Brain pericyte (primary cell): ENCODE data around the gene SMIM35.

Experiments used
- DNase-seq: peaks from one replicate; pipeline ENCODE4 v3.0.0-alpha.2; 2012; ENCODE audit warnings: low read depth, low spot score

Gene SMIM35

GRCh38 chr11:117960406-117960805 lies 126.4 kb downstream of the SMIM35 start:
- DNase-seq: no peak

GRCh38 chr11:117959438-117960149 lies 127.2 kb downstream of the SMIM35 start:
- no peak for DNase-seq

- DNase-seq: no peak
Observed at GRCh38 chr11:117958949-117959348, 127.8 kb downstream of the SMIM35 start.
